CD1c-positive myeloid dendritic cell (primary cell): Measurements from ENCODE around the gene ZNF408.

Experiments used
- DNase-seq: peaks from one replicate; pipeline ENCODE4 v3.0.0-alpha.2; 2016; ENCODE audit errors: extremely low spot score

Gene ZNF408

GRCh38 chr11:46727952-46728658, 27.3 kb downstream of the ZNF408 start:
- no peak for DNase-seq

- DNase-seq = no peak
Measured at GRCh38 chr11:46728659-46729040, 27.8 kb downstream of the ZNF408 start.

- DNase-seq = no peak
Measured at GRCh38 chr11:46729110-46730027, 28.5 kb downstream of the ZNF408 start.

GRCh38 chr11:46731545-46731944, 30.7 kb downstream of the ZNF408 start:
- DNase-seq = no peak

GRCh38 chr11:46733234-46733633, 32.4 kb downstream of the ZNF408 start:
- DNase-seq = no peak

GRCh38 chr11:46736146-46736545, 35.3 kb downstream of the ZNF408 start:
- DNase-seq = no peak

- no peak for DNase-seq
Measured at GRCh38 chr11:46736615-46737014, 35.8 kb downstream of the ZNF408 start.

- DNase-seq = no peak
Measured at GRCh38 chr11:46737699-46738098, 36.9 kb downstream of the ZNF408 start.

- DNase-seq = no peak
Measured at GRCh38 chr11:46738887-46739286, 38.1 kb downstream of the ZNF408 start.

- no peak for DNase-seq
Measured at GRCh38 chr11:46741600-46742484, 41.0 kb downstream of the ZNF408 start.

- DNase-seq = no peak
Measured at GRCh38 chr11:46743043-46743442, 42.2 kb downstream of the ZNF408 start.

GRCh38 chr11:46743693-46744339, 43.0 kb downstream of the ZNF408 start:
- DNase-seq = no peak

GRCh38 chr11:46745328-46745727, 44.5 kb downstream of the ZNF408 start:
- no peak for DNase-seq

- no peak for DNase-seq
Measured at GRCh38 chr11:46745995-46746394, 45.2 kb downstream of the ZNF408 start.

- no peak for DNase-seq
Measured at GRCh38 chr11:46747150-46747549, 46.3 kb downstream of the ZNF408 start.
